Left ventricle myocardium inferior (tissue), 1 donor: ENCODE results near the gene WDR45. TPM values are rescaled to one million over a fixed set of nuclear protein-coding genes. Genes with fewer than 3 reads are reported as not detected.
A peak's percentile ranks its signal among the peaks of the same experiment; 100 is the strongest.

ENCODE experiments used
- DNase-seq: peaks from one replicate; pipeline ENCODE4 v3.0.0-alpha.2; 2020
- H3K27ac ChIP-seq: fragments of 200-600 bp; replicated peaks from 2 replicates; pipeline ENCODE4 v1.8.0; 2021
- H3K27me3 ChIP-seq: fragments of 200-600 bp; 2 replicates; pipeline ENCODE4 v1.8.0; 2021; ENCODE audit warnings: low read depth
- H3K36me3 ChIP-seq: fragments of 200-600 bp; 2 replicates; pipeline ENCODE4 v1.8.0; 2021
- H3K4me1 ChIP-seq: fragments of 200-600 bp; 2 replicates; pipeline ENCODE4 v1.8.0; 2021
- H3K4me3 ChIP-seq: fragments of 200-600 bp; 2 replicates; pipeline ENCODE4 v1.8.0; 2021; ENCODE audit warnings: mild to moderate bottlenecking, moderate library complexity
- H3K9me3 ChIP-seq: fragments of 200-600 bp; replicated peaks from 2 replicates; pipeline ENCODE4 v1.8.0; 2021
- CTCF ChIP-seq: fragments of 200-600 bp; IDR thresholded peaks from 2 replicates; pipeline ENCODE4 v1.8.0; 2021; ENCODE audit warnings: antibody characterized with exemption, mild to moderate bottlenecking, borderline replicate concordance
- intact Hi-C: fragments of 100-400 bp; cut with micrococcal nuclease; formaldehyde crosslinking; loops from one replicate; pipeline ENCODE4 v1.11.0; 2022
- total RNA-seq: library from RNA; stranded (reverse); fragmentation: NEBNext Ultra II Directional; extraction: Animal tissue kit (Norgen Biotek cat#: 25700); gene quantifications from one replicate; pipeline ENCODE4 v1.2.1, GENCODE V29; 2021
- donor health status: DM: no; HTN: yes; CAD: no; lungs with severe emphysema.

Gene WDR45
- total RNA-seq, 1 donor from 2014 or later, result 80.4 TPM

DNA sequence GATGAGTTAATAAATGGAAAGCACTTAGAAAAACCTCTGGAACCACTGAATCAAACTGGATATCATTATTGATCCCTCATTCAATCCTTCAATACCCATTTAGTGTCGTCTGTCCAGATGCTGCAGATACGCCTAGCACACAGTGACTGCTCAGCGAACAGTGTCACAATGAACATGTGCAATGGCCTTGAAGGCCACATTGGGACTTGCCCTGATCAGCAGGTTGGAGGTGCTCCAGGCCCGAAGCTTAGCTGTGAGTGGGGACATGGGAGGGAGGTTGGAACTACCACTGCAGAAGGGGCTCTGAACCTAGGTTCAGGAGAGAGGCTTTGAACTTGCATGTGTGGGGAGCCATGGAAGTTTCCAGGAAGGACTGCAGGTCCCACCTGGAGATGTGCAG lies 26.6 kb upstream of the WDR45 start:
- Histone ChIP-seq H3K9me3 (no peaks in the 10 kb centered on the region), H3K27me3 (no peaks in the 10 kb centered on the region), H3K4me3 (no peak overlapping the region), H3K36me3 (no peaks in the 10 kb centered on the region), H3K27ac (no peak overlapping the region), H3K4me1 (peaks cover 6% of the 10 kb centered on the region)
- intact Hi-C loops, result no loop called here
- TF ChIP-seq CTCF, result no peak
- no peak for DNase-seq

GRCh38 chrX:49103637-49104036 lies 23.9 kb upstream of the WDR45 start:
- TF ChIP-seq CTCF, result no peak
- H3K36me3 ChIP-seq, result no peaks in the 10 kb centered on the region
- no peak for DNase-seq
- no peak overlapping the region for H3K27ac ChIP-seq
- no peaks in the 10 kb centered on the region for H3K9me3 ChIP-seq
- H3K4me3 ChIP-seq, result no peak overlapping the region
- peaks cover 11% of the 10 kb centered on the region for H3K4me1 ChIP-seq
- intact Hi-C loops, result no loop called here
- no peaks in the 10 kb centered on the region for H3K27me3 ChIP-seq

GRCh38 chrX:49102190-49102589 lies 22.5 kb upstream of the WDR45 start:
- Histone ChIP-seq H3K4me1 (peaks cover 11% of the 10 kb centered on the region), H3K9me3 (no peaks in the 10 kb centered on the region), H3K27me3 (no peaks in the 10 kb centered on the region), H3K27ac (no peak overlapping the region), H3K36me3 (no peaks in the 10 kb centered on the region), H3K4me3 (no peak overlapping the region)
- no peak for DNase-seq
- intact Hi-C loops, result no loop called here
- no peak for TF ChIP-seq CTCF

DNA sequence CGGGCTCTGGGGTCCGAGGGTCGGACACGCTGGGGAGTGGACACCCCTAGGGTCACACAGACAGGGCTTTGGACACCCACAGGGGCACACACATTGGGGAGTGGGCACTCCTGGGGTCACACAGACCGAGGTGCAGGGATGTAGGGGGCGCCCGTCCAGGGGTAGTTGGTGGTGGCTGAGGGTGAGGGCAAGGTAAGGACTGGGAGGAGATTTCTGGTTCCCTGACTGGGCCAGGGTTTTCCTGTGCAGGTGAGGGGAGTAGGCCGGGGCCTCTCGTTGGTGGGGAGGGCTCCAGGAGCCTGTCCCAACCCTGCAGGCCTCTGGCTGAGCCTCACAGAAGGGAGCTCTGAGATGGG lies 21.9 kb upstream of the WDR45 start:
- no peaks in the 10 kb centered on the region for H3K9me3 ChIP-seq
- H3K27ac ChIP-seq, result peak overlapping the region; percentile 85
- no peaks in the 10 kb centered on the region for H3K27me3 ChIP-seq
- no peak for DNase-seq
- peaks cover 11% of the 10 kb centered on the region for H3K4me1 ChIP-seq
- intact Hi-C loops, result no loop called here
- no peaks in the 10 kb centered on the region for H3K36me3 ChIP-seq
- no peak for TF ChIP-seq CTCF
- peak overlapping the region; percentile 74 for H3K4me3 ChIP-seq

DNA sequence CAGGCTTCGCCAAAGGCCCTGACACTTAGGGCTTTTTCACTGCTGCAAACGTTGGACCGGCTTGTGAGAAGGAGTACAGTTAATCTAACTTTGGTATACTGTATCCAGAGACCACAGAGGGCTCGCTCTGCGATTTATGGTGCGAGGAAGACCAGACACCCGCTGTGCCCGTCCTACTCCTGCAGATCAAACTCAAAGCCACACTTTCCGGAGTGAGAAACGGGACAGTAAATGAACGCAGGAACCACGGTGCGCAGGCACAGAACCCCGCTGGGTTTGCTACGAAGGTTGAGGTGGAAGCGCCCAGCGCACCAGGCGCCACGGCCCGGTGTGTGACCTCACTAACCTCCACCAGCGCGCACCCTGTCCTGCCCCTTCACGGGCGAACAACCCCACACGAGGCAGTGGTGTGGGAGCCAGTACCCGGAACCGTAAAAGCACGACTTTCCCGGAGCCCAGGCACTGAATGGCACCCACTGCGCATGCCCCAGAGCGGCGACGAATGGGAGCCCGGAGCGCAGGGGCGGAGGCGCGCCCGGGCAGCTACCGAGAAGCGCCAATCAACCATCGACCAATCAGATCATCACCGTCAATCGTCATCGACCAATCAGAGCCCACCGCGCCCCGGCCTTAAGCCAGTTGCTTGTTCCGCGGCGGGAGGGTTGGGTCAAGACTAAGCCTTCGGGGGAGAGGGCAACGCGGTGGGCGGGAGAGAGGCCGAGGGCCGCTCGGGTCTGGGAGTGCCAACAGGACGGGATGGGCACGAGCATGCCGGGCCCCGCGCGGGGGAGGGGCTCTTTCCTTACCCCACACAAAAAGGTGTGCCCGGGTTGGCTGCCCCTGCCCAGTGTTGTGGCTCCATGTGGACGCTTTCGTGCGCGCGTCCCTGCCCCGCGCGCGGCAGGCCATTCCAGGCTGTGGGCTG lies 21.3 kb upstream of the WDR45 start:
- H3K4me1 ChIP-seq, result peaks cover 11% of the 10 kb centered on the region
- H3K27me3 ChIP-seq, result no peaks in the 10 kb centered on the region
- no peaks in the 10 kb centered on the region for H3K36me3 ChIP-seq
- no peak for TF ChIP-seq CTCF
- DNase-seq, result peak; percentile 90
- no peaks in the 10 kb centered on the region for H3K9me3 ChIP-seq
- H3K4me3 ChIP-seq, result peak overlapping the region; percentile 74
- peak overlapping the region; percentile 85 for H3K27ac ChIP-seq
- intact Hi-C loops, result no loop called here
